HepG2 (cell line): ENCODE data around the gene ZNF276. TPM values are rescaled to one million over a fixed set of nuclear protein-coding genes. Genes with fewer than 3 reads are reported as not detected.
A peak's percentile ranks its signal among the peaks of the same experiment; 100 is the strongest.

Experiments
- ATAC-seq: fragments of 200-7000 bp; cut with Tn5 transposase; 3 replicates; pipeline ENCODE4 v1.9.1; 2020; ENCODE audit warnings: mild to moderate bottlenecking, moderate library complexity
- BruUV-seq: library from RNA; stranded (reverse); fragments of 400-500 nt; replicated peaks from 2 replicates; lab custom pipeline; 2021; lab: Mats Ljungman, UMichigan
- CTCF ChIA-PET: fragments of 300-600 bp; formaldehyde crosslinking; extraction: SDS; loops from one replicate; lab custom pipeline; 2021; ENCODE audit warnings: low total read pairs, inconsistent platforms, low intra/inter-chr PET ratio; lab: Yijun Ruan, JAX
- POLR2A ChIA-PET: fragments of 350-600 bp; sonication (Branson Sonifier 250); formaldehyde crosslinking; loops from one replicate; lab custom pipeline; 2020; ENCODE audit warnings: antibody characterized with exemption, inconsistent platforms; lab: Yijun Ruan, JAX
- DNase-seq: peaks from one replicate; pipeline ENCODE4 v3.0.0-alpha.2; 2015; ENCODE audit warnings: low spot score
- FAIRE-seq: peaks from 3 replicates; lab custom pipeline; 2011; peaks lifted over from hg19 to GRCh38; lab: Jason Lieb, UNC
- H2AFZ ChIP-seq: one replicate; pipeline ENCODE4 v1.6.1; 2011; ENCODE audit warnings: low read length, inconsistent platforms
- H3K27ac ChIP-seq: fragments of 300-600 bp; 3 replicates; pipeline ENCODE4 v1.8.0; 2011; ENCODE audit warnings: mixed run types, mild to moderate bottlenecking, mixed read lengths, low read length, inconsistent platforms; ENCODE audit not compliant: insufficient read depth; ENCODE audit errors: extremely low read length
- H3K27me3 ChIP-seq, 2 experiments: fragments of 200-600 bp in 1 of 2; 2 replicates in 1 of 2; 3 replicates in 1 of 2; pipeline versions ENCODE4 v1.6.0 to v1.8.0; 2011; ENCODE audit warnings: low read length in 2 of 2, mild to moderate bottlenecking in 2 of 2, moderate library complexity in 2 of 2, inconsistent platforms in 1 of 2; ENCODE audit not compliant: insufficient read depth in 2 of 2, control insufficient read depth in 1 of 2
- H3K36me3 ChIP-seq, 2 experiments: fragments of 200-600 bp in 1 of 2; replicated peaks in 1 of 2; 2 replicates in 1 of 2; 3 replicates in 1 of 2; pipeline versions ENCODE4 v1.5.1 to v1.8.0; 2011; ENCODE audit warnings: low read length in 2 of 2, inconsistent platforms in 1 of 2; ENCODE audit not compliant: insufficient read depth in 2 of 2, control insufficient read depth in 1 of 2
- H3K4me1 ChIP-seq: 2 replicates; pipeline ENCODE4 v1.5.1; 2012; ENCODE audit warnings: low read length, inconsistent platforms; ENCODE audit not compliant: insufficient read depth
- H3K4me2 ChIP-seq: 2 replicates; pipeline ENCODE4 v1.6.0; 2011; ENCODE audit warnings: low read depth, low read length, inconsistent platforms
- H3K4me3 ChIP-seq, 3 experiments: fragments of 200-600 bp in 1 of 3; sonication (generic), shearing (Covaris generic) in 1 of 3; replicated peaks in 1 of 3; 2 replicates each; pipeline ENCODE4 v1.5.1; 2011 to 2016; ENCODE audit warnings: low read length in 3 of 3, inconsistent platforms in 2 of 3, low read depth in 2 of 3, mild to moderate bottlenecking in 2 of 3, control low read depth in 1 of 3, mixed read lengths in 1 of 3; ENCODE audit not compliant: insufficient read depth in 1 of 3
- H3K79me2 ChIP-seq: one replicate; pipeline ENCODE4 v1.6.1; 2011; ENCODE audit warnings: low read length, inconsistent platforms; ENCODE audit not compliant: insufficient read depth
- H3K9ac ChIP-seq: 2 replicates; pipeline ENCODE4 v1.6.0; 2011; ENCODE audit warnings: mild to moderate bottlenecking, low read depth, low read length, inconsistent platforms; ENCODE audit not compliant: insufficient read depth
- H3K9me3 ChIP-seq: 2 replicates; pipeline ENCODE4 v1.5.1; 2012; ENCODE audit warnings: mild to moderate bottlenecking, low read length
- H4K20me1 ChIP-seq: 2 replicates; pipeline ENCODE4 v1.6.0; 2011; ENCODE audit warnings: inconsistent platforms, mild to moderate bottlenecking, low read length, moderate library complexity; ENCODE audit not compliant: insufficient read depth
- AHR ChIP-seq: IDR thresholded peaks from 2 replicates; pipeline ENCODE4 v1.6.1; 2018; ENCODE audit warnings: missing genetic modification reagents, missing compliant biosample characterization
- HOXA5 ChIP-seq: sonication (generic); formaldehyde crosslinking; IDR thresholded peaks from 2 replicates; pipeline ENCODE4 v1.4.0; 2020; ENCODE audit warnings: missing genetic modification reagents
- IRX3 ChIP-seq: sonication (generic); formaldehyde crosslinking; IDR thresholded peaks from 2 replicates; pipeline ENCODE4 v1.8.1; 2023; ENCODE audit warnings: mild to moderate bottlenecking, low read depth, missing genetic modification reagents, borderline replicate concordance
- JARID2 ChIP-seq: sonication (generic); formaldehyde crosslinking; IDR thresholded peaks from 2 replicates; pipeline ENCODE4 v1.8.1; 2023; ENCODE audit warnings: missing genetic modification reagents, inconsistent platforms; ENCODE audit not compliant: insufficient replicate concordance
- JUN ChIP-seq: sonication (generic); formaldehyde crosslinking; IDR thresholded peaks from 2 replicates; pipeline ENCODE4 v1.4.0; 2020; ENCODE audit warnings: mild to moderate bottlenecking, missing genetic modification reagents
- KDM1A ChIP-seq: IDR thresholded peaks from 2 replicates; pipeline ENCODE4 v1.6.1; 2016; ENCODE audit warnings: missing compliant biosample characterization
- KDM3A ChIP-seq: IDR thresholded peaks from 2 replicates; pipeline ENCODE4 v1.6.1; 2018; ENCODE audit warnings: low read depth, missing compliant biosample characterization
- LCORL ChIP-seq, 2 experiments: fragments of 450-650 bp in 1 of 2; sonication (generic) in 1 of 2; formaldehyde crosslinking in 1 of 2; IDR thresholded peaks; 2 replicates each; pipeline versions ENCODE4 v1.5.0 to v1.6.1; 2017 to 2020; ENCODE audit warnings: antibody characterized with exemption in 1 of 2, missing genetic modification reagents in 1 of 2
- NCOA2 ChIP-seq: sonication (generic); formaldehyde crosslinking; IDR thresholded peaks from 2 replicates; pipeline ENCODE4 v1.8.0; 2022; ENCODE audit warnings: inconsistent platforms
- RXRB ChIP-seq: IDR thresholded peaks from 2 replicates; pipeline ENCODE4 v1.6.1; 2016; ENCODE audit warnings: borderline replicate concordance, missing genetic modification reagents, missing compliant biosample characterization
- SNAPC2 ChIP-seq: sonication (generic); formaldehyde crosslinking; IDR thresholded peaks from 2 replicates; pipeline ENCODE4 v1.8.1; 2022; ENCODE audit warnings: mild to moderate bottlenecking, missing genetic modification reagents
- SPEN ChIP-seq: sonication (generic); formaldehyde crosslinking; IDR thresholded peaks from 2 replicates; pipeline ENCODE4 v1.5.1; 2020; ENCODE audit warnings: low read depth, mild to moderate bottlenecking, missing genetic modification reagents
- TEAD3 ChIP-seq: optimal IDR thresholded peaks from 2 replicates; pipeline ENCODE3; 2016; ENCODE audit warnings: borderline replicate concordance
- TFAP4 ChIP-seq: sonication (generic); IDR thresholded peaks from 2 replicates; pipeline ENCODE4 v1.6.1; 2016; ENCODE audit warnings: low read depth, borderline replicate concordance
- ZKSCAN1 ChIP-seq: fragments of 150-350 bp; IDR thresholded peaks from 2 replicates; pipeline ENCODE4 v1.6.1; 2014; ENCODE audit warnings: low read length
- ZNF20 ChIP-seq: sonication (generic); formaldehyde crosslinking; IDR thresholded peaks from 2 replicates; pipeline ENCODE4 v1.4.0; 2020; ENCODE audit warnings: mild to moderate bottlenecking, moderate library complexity, missing genetic modification reagents
- ZNF232 ChIP-seq: sonication (generic); formaldehyde crosslinking; IDR thresholded peaks from 2 replicates; pipeline ENCODE4 v1.4.0; 2020; ENCODE audit warnings: missing genetic modification reagents, borderline replicate concordance
- ZNF34 ChIP-seq: sonication (generic); formaldehyde crosslinking; IDR thresholded peaks from 2 replicates; pipeline ENCODE4 v1.4.0; 2020; ENCODE audit warnings: mild to moderate bottlenecking, missing genetic modification reagents, borderline replicate concordance
- ZNF652 ChIP-seq: IDR thresholded peaks from 2 replicates; pipeline ENCODE4 v1.6.1; 2016; ENCODE audit warnings: low read depth, borderline replicate concordance
- WGBS: methylation state at CpG from one replicate; pipeline ENCODE4 v1.1.6; 2017; ENCODE audit warnings: low lambda C conversion rate; 5-methylcytosine and 5-hydroxymethylcytosine counted together
- in situ Hi-C: cut with HindIII; loops from 2 replicates; pipeline ENCODE4 v1.10.0; 2017; ENCODE audit warnings: low pct_unique_long_range_greater_than_20kb; ENCODE audit not compliant: extremely low pct_ligation_motif_present
- intact Hi-C: fragments of 100-400 bp; cut with micrococcal nuclease; formaldehyde crosslinking; loops from one replicate; pipeline ENCODE4 v1.10.0; 2022; ENCODE audit not compliant: unreplicated experiment
- polyA plus RNA-seq, 8 experiments: library from polyadenylated mRNA; depleted of rRNA in 3 of 8; stranded (reverse) in 7 of 8; unstranded in 1 of 8; fragments of >200 nt; fragmentation: Illumina TruSeq in 4 of 8; extraction: Trizol in 4 of 8; gene quantifications; 2 replicates each; pipeline versions ENCODE4 v1.2.1 to v1.2.3, GENCODE V29; 2011 to 2016; ENCODE audit warnings: low read depth in 4 of 8, missing spikeins in 1 of 8, mixed read lengths in 1 of 8; ENCODE audit not compliant: insufficient read depth in 1 of 8
- total RNA-seq, 5 experiments: library from RNA; depleted of rRNA; stranded (reverse); fragments of >200 nt; fragmentation: Illumina TruSeq; extraction: Trizol; gene quantifications; 2 replicates each; pipeline ENCODE4 v1.2.3, GENCODE V29; 2016; ENCODE audit warnings: low read depth in 1 of 5
- TF ChIP-seq, protein P1 (sequence below): sonication (generic); formaldehyde crosslinking; IDR thresholded peaks from 2 replicates; pipeline ENCODE4 v1.9.0; 2021; ENCODE audit warnings: missing genetic modification reagents, borderline replicate concordance
- TF ChIP-seq, protein P2 (sequence below): IDR thresholded peaks from 2 replicates; pipeline ENCODE4 v1.6.1; 2016; ENCODE audit warnings: low read depth, control low read depth

The ZNF276 gene
- total and polyA plus RNA-seq, 2 of the 13 experiments (the other 11 are each of a cell fraction or from before 2014, with no cell fraction given) = 17.7 to 18.0 TPM

DNA sequence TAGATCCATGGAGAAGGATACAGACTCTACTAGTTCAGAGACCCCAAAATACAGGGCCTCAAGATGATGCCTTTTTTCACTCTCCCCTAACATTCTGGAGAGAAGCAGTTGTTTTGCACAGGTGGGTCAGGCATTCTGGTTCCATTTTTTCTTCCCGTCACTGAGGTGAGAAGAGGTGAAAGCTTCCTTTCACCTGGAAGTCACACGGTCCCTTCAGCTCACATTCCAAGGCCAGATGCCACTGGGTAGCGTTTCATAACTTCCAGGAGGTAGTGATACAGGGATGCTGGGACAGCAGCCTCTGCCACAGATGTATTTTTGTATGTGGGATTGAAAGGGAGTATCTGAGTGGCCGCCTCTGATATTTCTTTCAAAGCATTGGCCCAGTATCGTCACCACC, 32.9 kb upstream of the ZNF276 start (continued):
- peak; percentile 49; the same call in 1 of the 2 replicates for TF ChIP-seq RXRB (CRISPR knock-in tag)
- peak; percentile 94 for TF ChIP-seq TEAD3
- TF ChIP-seq, protein P1, sequence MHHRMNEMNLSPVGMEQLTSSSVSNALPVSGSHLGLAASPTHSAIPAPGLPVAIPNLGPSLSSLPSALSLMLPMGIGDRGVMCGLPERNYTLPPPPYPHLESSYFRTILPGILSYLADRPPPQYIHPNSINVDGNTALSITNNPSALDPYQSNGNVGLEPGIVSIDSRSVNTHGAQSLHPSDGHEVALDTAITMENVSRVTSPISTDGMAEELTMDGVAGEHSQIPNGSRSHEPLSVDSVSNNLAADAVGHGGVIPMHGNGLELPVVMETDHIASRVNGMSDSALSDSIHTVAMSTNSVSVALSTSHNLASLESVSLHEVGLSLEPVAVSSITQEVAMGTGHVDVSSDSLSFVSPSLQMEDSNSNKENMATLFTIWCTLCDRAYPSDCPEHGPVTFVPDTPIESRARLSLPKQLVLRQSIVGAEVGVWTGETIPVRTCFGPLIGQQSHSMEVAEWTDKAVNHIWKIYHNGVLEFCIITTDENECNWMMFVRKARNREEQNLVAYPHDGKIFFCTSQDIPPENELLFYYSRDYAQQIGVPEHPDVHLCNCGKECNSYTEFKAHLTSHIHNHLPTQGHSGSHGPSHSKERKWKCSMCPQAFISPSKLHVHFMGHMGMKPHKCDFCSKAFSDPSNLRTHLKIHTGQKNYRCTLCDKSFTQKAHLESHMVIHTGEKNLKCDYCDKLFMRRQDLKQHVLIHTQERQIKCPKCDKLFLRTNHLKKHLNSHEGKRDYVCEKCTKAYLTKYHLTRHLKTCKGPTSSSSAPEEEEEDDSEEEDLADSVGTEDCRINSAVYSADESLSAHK (CRISPR knock-in tag) = no peak
- peak; percentile 31; the same call in 1 of the 2 replicates for TF ChIP-seq NCOA2 (CRISPR knock-in tag)
- no peak for TF ChIP-seq HOXA5
- TF ChIP-seq KDM1A = 0 out of 2 replicates have a peak, but pooled peaks have one; percentile 43
- peak; percentile 19; the same call in 1 of the 2 replicates for TF ChIP-seq SPEN (CRISPR knock-in tag)
- TF ChIP-seq SNAPC2 (CRISPR knock-in tag) = peak; percentile 8; the same call in 1 of the 2 replicates
- no peak for TF ChIP-seq ZNF652

DNA sequence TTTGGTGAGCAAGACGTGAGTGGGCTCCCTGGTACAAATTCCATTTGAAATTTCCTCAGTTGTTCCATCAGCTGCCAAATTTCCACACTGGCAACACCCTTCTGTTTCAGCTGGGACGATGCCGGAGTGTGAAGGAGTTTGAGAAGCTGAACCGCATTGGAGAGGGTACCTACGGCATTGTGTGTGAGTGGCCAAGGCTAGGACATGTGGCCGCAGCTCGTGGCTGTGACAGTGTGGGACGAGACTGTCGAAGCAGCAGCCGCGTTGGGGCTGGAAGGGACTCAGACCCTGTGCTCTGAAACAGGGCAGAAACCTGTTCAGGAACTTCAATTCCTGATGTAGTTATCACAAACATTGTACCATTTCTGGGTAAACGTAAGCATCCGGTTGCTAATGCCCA, 32.2 kb upstream of the ZNF276 start:
- no peaks in the 10 kb centered on the region for H3K36me3 ChIP-seq
- no TSS peak for BruUV-seq
- no peak overlapping the region for H3K4me2 ChIP-seq
- intact Hi-C loops = no loop called here
- H3K79me2 ChIP-seq = no peaks in the 10 kb centered on the region
- no peak overlapping the region for H3K9ac ChIP-seq
- ChIA-PET CTCF (no interaction called here), POLR2A (interaction anchor here (3.2 kb wide), 1 partner anchor 11 kb away, joined by 20 read pairs; no protein-coding TSS in a partner anchor)
- peaks cover 15% of the 10 kb centered on the region for H3K9me3 ChIP-seq
- no peak for DNase-seq
- H3K4me1 ChIP-seq = peaks cover 76% of the 10 kb centered on the region
- H3K27me3 ChIP-seq = no peaks in the 10 kb centered on the region
- H3K27ac ChIP-seq = no peak overlapping the region
- H3K4me3 ChIP-seq = no peak overlapping the region
- FAIRE-seq = no peak
- in situ Hi-C loops = no loop called here
- no peak overlapping the region for H2AFZ ChIP-seq
- WGBS = 95% methylated on average over 13 of the region's 13 CpGs
- ATAC-seq = no peak
- H4K20me1 ChIP-seq = no peaks in the 10 kb centered on the region
- TF ChIP-seq JARID2 (peak; percentile 37), KDM3A (CRISPR knock-in tag) (no peak), JUN (no peak), TFAP4 (no peak), ZNF232 (no peak), LCORL (IDR thresholded peaks at IDR 0.05) (no peak), LCORL (CRISPR knock-in tag; IDR thresholded peaks at IDR 0.05) (no peak), ZNF34 (CRISPR knock-in tag) (no peak), IRX3 (CRISPR knock-in tag) (no peak), ZKSCAN1 (no peak), AHR (peak; percentile 24; the same call in 1 of the 2 replicates), ZNF20 (CRISPR knock-in tag) (no peak)
- TF ChIP-seq, protein P2, sequence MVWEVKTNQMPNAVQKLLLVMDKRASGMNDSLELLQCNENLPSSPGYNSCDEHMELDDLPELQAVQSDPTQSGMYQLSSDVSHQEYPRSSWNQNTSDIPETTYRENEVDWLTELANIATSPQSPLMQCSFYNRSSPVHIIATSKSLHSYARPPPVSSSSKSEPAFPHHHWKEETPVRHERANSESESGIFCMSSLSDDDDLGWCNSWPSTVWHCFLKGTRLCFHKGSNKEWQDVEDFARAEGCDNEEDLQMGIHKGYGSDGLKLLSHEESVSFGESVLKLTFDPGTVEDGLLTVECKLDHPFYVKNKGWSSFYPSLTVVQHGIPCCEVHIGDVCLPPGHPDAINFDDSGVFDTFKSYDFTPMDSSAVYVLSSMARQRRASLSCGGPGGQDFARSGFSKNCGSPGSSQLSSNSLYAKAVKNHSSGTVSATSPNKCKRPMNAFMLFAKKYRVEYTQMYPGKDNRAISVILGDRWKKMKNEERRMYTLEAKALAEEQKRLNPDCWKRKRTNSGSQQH = no peak
